ENCODE measurements around the gene GPRC5D.

DNA sequence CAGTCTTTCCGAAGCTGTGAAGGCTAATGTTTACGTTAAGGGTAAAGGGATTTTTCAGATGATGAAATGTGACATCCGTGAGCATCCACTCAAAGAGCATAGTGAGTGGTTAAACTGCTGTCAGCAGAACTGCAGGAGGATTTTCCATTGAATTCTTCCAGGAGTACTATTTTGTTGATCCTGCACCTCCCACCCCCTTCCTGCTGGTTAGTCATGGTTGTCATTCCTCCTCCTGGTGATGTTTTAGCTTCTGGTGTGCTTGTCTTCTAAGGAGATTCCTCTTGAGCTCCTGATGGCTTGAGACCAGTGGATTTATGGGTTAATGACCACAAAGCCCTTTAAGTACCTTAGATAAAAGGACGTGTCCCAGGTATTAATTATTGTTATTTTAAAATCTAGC lies 2.4 kb upstream of the GPRC5D start:
- no peak for TF ChIP-seq ZNF274 (IDR thresholded peaks at IDR 0.05; ENCODE audit: low read depth, low read length)
- no peak for TF ChIP-seq SUZ12 (IDR thresholded peaks at IDR 0.05; ENCODE audit: extremely low read depth, insufficient read depth, insufficient read length)
- no peak for TF ChIP-seq YY1 (IDR thresholded peaks at IDR 0.05; ENCODE audit: insufficient read depth, insufficient read length)

Data from NT2/D1 (cell line).